Stimulated activated CD4-positive, alpha-beta T cell treated with anti-CD3 and anti-CD28 coated beads, Interleukin-1b, Interleukin-23, amount 100 ng/mL, for 48 hours (primary cell): ENCODE measurements around the gene SEMA4F.

ENCODE experiments used
- DNase-seq: peaks from one replicate; pipeline ENCODE4 v3.0.0-alpha.2; 2020

Gene SEMA4F

DNA sequence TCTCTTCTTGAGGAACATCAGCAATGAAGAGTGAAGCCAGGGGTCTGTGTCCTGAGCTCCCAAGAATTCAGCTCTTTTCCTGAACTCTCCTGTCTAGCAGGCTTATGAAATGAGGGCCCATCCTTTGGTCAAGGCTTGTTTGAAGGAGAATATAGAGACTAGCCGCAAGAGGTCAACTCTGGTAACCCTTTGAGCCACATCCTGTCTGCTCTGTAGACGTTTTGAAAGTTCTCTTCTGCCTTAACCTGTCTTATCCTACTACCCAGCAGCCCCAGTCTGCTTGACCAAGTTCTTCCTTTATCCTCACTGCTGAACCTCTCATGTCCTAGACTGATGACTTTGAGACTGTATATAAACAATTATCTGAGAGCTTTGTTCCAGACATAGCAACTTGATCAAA lies 5.4 kb downstream of the SEMA4F start:
- DNase-seq, result no peak

GRCh38 chr2:74668087-74668486 lies 14.0 kb downstream of the SEMA4F start:
- DNase-seq, result no peak

- no peak for DNase-seq
These were observed 16.2 kb downstream of the SEMA4F start for GRCh38 chr2:74670263-74670662.

DNA sequence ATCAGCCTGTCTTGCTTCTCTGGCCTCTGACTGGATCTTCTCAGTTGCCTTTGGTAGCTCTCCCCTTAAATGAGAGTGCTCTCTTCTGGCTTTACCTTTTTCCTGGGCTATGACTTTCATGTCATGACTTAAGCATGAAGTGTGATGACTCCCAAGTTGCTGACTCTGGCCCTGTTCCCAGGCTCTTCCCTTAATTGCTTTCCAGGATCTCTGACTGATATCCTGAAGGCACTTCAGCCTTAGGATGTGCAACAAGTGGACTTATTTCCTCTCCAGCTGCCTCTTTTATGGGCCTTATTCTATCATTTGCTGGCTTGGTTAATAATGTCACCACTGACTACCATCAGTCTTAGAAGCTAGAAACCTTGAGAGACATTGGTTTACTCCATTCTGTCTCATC lies 17.4 kb downstream of the SEMA4F start:
- DNase-seq, result no peak

GRCh38 chr2:74673826-74674528 lies 19.9 kb downstream of the SEMA4F start:
- DNase-seq, result no peak

GRCh38 chr2:74675090-74675489 lies 21.0 kb downstream of the SEMA4F start:
- no peak for DNase-seq

- DNase-seq, result no peak
These were observed 22.3 kb downstream of the SEMA4F start for GRCh38 chr2:74676331-74676730.

GRCh38 chr2:74679615-74680014 lies 25.6 kb downstream of the SEMA4F start:
- DNase-seq, result no peak

- no peak for DNase-seq
These were observed 28.5 kb downstream of the SEMA4F start for GRCh38 chr2:74682501-74682900.

GRCh38 chr2:74685408-74685807 lies 31.4 kb downstream of the SEMA4F start:
- DNase-seq, result no peak

GRCh38 chr2:74688881-74689280 lies 34.8 kb downstream of the SEMA4F start:
- DNase-seq, result no peak

DNA sequence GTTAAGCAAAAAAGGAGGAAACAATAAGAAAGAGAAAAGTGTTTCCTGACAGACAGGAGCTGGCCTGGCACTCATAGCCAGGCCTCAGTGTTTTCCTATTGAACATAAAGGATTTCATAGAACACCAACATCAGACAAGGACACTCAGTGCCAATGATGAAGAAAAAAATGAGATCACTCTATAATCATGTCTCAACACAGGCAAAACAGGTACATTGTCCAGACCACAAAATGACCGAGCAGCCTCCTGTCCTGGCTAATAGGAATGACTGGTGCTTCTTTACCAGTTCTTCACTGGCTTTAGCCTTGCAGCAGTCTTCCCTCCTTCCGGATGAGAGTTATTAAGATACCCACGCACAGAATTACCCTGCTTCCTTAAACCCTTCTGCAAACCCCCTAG lies 35.6 kb downstream of the SEMA4F start:
- DNase-seq, result no peak

DNA sequence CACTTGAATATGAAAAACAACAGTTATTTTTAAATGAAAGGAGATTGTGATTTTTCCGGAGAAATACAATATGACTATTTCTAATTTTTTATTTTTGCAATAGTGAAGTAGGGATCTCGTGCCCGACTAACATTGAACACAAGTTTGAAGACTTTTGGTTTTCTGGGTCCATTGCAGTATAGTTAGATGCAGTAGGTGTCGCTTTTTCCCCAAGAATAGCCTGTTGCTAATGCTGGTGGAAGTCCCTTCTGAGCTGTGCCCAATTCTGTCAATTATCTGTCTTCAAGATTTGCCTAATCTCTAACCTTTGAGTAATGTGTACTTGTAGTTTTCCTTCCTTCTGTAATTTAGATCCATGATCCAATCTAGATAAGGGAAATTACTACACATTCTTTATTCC lies 36.5 kb downstream of the SEMA4F start:
- peak; percentile 6 for DNase-seq

- DNase-seq, result no peak
These were observed 37.9 kb downstream of the SEMA4F start for GRCh38 chr2:74691929-74692328.

- DNase-seq, result no peak
These were observed 39.2 kb downstream of the SEMA4F start for GRCh38 chr2:74693213-74693612.

DNA sequence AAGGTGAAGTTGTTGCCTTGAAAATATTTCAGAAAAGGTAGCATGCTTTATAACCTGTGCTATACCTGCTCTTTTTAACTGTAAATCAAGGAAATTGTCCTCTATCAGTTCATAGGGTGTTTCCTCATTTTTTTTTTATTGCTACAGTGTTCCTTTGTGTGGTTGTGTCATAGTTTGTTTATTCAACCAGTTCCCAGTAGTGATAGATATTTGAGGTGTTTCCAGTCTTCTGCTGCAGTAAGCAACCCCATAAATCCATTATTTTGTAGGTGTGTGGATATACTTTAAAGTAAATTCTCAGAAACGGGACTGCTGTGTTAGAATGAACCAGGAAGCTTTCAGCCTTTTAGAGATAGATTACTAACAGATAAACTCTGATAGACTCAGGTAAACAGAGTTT lies 39.6 kb downstream of the SEMA4F start:
- DNase-seq, result no peak

DNA sequence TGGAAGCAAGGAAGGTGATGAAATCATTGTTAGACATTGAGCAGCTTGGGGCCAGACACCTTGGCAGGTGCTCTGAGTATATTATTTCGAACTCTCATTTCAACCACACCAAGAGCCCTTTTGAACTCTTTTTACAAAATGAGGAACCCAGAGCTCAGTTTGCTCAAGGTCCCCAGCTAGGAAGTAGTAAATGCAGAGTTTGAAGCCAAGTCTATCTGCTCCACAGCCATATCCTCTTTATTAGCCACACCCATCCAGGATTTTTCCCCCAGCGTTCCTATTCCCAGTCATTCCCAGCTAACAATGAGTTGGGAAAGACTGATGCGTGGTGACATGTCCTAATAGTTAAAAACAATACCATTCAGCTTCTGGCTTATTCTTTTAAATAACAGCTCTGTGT lies 40.2 kb downstream of the SEMA4F start:
- DNase-seq, result no peak

DNA sequence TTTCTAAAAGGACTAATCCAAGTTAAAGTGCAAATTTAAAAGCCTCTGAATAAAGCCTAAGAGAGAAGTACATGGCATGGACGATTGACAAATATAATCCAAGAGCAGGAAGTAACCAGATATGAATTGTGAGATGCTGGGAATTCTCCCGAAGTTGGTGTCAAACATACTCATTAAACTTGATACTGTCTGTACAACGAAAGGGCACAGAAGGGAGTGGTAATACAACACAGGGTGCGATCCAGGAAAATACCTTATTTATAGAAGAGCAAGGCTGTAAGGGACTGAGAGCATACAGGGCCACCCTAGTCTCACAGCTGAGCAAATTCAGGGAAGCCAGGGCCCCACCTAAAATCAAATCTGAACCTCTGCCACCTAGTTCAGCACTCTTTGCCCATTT lies 41.6 kb downstream of the SEMA4F start:
- no peak for DNase-seq

- DNase-seq, result no peak
These were observed 42.8 kb downstream of the SEMA4F start for GRCh38 chr2:74696829-74697228.

DNA sequence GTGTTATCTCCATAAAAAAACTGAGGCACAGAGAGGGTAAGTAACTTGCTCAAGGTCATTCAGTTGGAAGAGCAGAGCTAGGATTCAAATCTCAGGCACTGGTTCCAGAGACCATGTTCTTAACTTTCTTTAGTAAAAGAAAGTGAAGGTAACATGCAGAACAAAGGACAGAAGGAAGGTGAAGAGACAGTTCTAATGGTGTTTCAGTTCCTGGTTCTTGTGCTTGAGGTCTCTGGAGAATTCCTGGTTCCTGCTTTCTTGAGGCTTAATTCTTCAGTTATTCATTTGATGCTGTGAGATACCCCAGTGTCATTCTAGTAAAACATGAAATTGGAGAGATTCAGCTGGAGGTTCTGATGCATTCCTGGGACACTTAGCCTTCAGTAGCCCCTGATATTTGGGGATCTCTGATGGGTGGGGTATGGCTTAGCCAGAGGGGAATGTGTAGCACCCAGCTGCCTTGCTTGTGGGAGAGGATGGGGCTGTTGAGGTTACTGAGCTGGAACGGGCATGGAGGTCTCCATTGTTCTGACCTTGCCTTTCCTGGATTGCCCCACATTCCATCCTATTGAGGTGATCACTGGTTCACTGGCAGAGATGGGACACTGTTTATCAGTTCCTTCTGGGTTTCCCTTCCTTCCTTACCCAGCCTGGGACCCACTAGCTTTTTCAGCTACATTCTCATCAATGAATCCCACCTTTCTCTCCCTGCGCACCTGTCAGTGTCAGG lies 46.8 kb downstream of the SEMA4F start:
- DNase-seq, result no peak

- DNase-seq, result no peak
These were observed 48.1 kb downstream of the SEMA4F start for GRCh38 chr2:74702001-74702715.

- DNase-seq, result no peak
These were observed 49.3 kb downstream of the SEMA4F start for GRCh38 chr2:74703373-74703772.

DNA sequence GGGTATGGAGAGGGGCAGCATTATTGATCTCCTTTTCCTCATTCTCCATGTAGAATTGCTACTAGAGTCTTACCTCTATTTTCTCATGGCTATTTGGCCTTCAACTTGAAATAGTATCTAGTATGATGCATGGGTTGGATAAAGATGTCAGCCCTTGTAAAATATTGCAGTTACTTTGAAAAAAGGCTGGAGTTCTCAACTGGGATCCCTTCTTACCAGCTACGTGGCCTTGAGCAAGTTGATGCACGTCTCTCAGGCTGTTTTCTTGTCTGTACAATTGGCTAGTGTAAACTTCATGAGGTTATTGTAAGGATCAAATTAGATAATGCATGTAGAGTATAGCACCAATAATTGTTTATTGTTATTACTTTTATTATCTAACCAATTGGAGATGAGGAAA lies 50.2 kb downstream of the SEMA4F start:
- DNase-seq, result no peak

GRCh38 chr2:74706741-74707140 lies 52.7 kb downstream of the SEMA4F start:
- DNase-seq, result no peak
